Pericardium fibroblast (primary cell): ENCODE data around the gene KAT2B. TPM values are rescaled to one million over a fixed set of nuclear protein-coding genes. Genes with fewer than 3 reads are reported as not detected.

ENCODE experiments used
- total RNA-seq: library from RNA; depleted of rRNA; stranded (reverse); fragments of >200 nt; gene quantifications from 2 replicates; pipeline ENCODE4 v1.2.3, GENCODE V29; 2015

Gene KAT2B
- 5.4 and 8.2 TPM in 2 replicates for total RNA-seq

GRCh38 chr3:20039765-20040547 lies at the start of gene KAT2B:
TSS of gene KAT2B (plus strand) at chr3:20040446. CDS start at chr3:20040478, 32 bp downstream.

GRCh38 chr3:20012164-20012563 lies 28.1 kb upstream of the KAT2B start, which contains the start of gene PP2D1:
TSS of gene PP2D1 (minus strand) at chr3:20012264. CDS start at chr3:20012072, 192 bp downstream.

GRCh38 chr3:20185679-20186599 lies 145.7 kb downstream of the KAT2B start, which contains the start of gene SGO1:
TSS of gene SGO1 (minus strand) at chr3:20186206. CDS start at chr3:20184027, 2,179 bp downstream.

Other genes with a start within 250 kb of the KAT2B start
- gene EFHB, start 106.2 kb upstream of the KAT2B start, total RNA-seq: 0.58 and 7.8 TPM in 2 replicates
- gene RAB5A, start 93.3 kb upstream of the KAT2B start, total RNA-seq: 39.3 and 74.8 TPM in 2 replicates
- not detected in 2 replicates for gene PP2D1, start 28.2 kb upstream of the KAT2B start, total RNA-seq
- 0.47 and 1.4 TPM in 2 replicates for gene SGO1, start 145.8 kb downstream of the KAT2B start, total RNA-seq